Measurements from ENCODE around the gene MAGT1. TPM values are rescaled to one million over a fixed set of nuclear protein-coding genes. Genes with fewer than 3 reads are reported as not detected.
"Not testable (repeated sequence)": the region's sequence is repeated elsewhere in the genome, so short reads cannot be mapped to it uniquely, and the experiment has no call there.

MAGT1 gene
- total and polyA plus RNA-seq, 2 donors (not counting 1 experiment from before 2014, with no cell fraction given): 7.4 to 30.0 TPM

GRCh38 chrX:77893713-77894112 lies 1.5 kb downstream of the MAGT1 start:
- no peaks in the 10 kb centered on the region for H3K27me3 ChIP-seq (replicated peaks in 1 of 4; ENCODE audit: control extremely low read depth in 1 of 4, control insufficient read depth in 3 of 4, insufficient read depth in 4 of 4, low read length in 3 of 4)
- ATAC-seq (ENCODE audit: low read depth) (no peak), DNase-seq (no peak)
- POLR2A ChIA-PET: no interaction called here
- Mint-ChIP-seq H3K4me1 (peaks cover 28% of the 10 kb centered on the region), H3K9me3 (ENCODE audit: insufficient read depth) (no peaks in the 10 kb centered on the region), H3K27me3 (no peaks in the 10 kb centered on the region), H3K27ac (no peak overlapping the region), H3K4me3 (peak overlapping the region; percentile 96)
- 67% methylated on average over 1 of the region's 10 CpGs for WGBS (ENCODE audit: insufficient coverage)
- intact Hi-C loops (cut with micrococcal nuclease): no loop called here
- H4K20me1 ChIP-seq (ENCODE audit: control insufficient read depth, insufficient read depth, low read length, poor library complexity, severe bottlenecking): no peaks in the 10 kb centered on the region
- TF ChIP-seq EZH2 (IDR thresholded peaks at IDR 0.05; ENCODE audit: borderline replicate concordance, insufficient read depth, low read depth, low read length, poor library complexity, severe bottlenecking): no peak
- TF ChIP-seq, protein P1, sequence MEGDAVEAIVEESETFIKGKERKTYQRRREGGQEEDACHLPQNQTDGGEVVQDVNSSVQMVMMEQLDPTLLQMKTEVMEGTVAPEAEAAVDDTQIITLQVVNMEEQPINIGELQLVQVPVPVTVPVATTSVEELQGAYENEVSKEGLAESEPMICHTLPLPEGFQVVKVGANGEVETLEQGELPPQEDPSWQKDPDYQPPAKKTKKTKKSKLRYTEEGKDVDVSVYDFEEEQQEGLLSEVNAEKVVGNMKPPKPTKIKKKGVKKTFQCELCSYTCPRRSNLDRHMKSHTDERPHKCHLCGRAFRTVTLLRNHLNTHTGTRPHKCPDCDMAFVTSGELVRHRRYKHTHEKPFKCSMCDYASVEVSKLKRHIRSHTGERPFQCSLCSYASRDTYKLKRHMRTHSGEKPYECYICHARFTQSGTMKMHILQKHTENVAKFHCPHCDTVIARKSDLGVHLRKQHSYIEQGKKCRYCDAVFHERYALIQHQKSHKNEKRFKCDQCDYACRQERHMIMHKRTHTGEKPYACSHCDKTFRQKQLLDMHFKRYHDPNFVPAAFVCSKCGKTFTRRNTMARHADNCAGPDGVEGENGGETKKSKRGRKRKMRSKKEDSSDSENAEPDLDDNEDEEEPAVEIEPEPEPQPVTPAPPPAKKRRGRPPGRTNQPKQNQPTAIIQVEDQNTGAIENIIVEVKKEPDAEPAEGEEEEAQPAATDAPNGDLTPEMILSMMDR (IDR thresholded peaks at IDR 0.05): no peak
- peaks cover 4 to 10% of the 10 kb centered on the region in 2 donors for H3K4me1 ChIP-seq (ENCODE audit: control insufficient read depth in 2 of 2, insufficient read depth in 2 of 2, low read length in 2 of 2)
- H3K9me3 ChIP-seq (ENCODE audit: control extremely low read depth in 1 of 3, control insufficient read depth in 2 of 3, insufficient read depth in 1 of 3, low read length in 2 of 3): peaks cover 0 to 3% (median 0%) of the 10 kb centered on the region in 3 donors
- peak overlapping the region; percentile 84 to 98 for H3K27ac ChIP-seq (ENCODE audit: low read length in 2 of 2)
- H2AFZ ChIP-seq (ENCODE audit: insufficient read depth, low read depth, low read length, poor library complexity, severe bottlenecking): no peak overlapping the region
- peaks cover 0 to 2% of the 10 kb centered on the region in 2 experiments for H3K36me3 ChIP-seq (replicated peaks in 1 of 2; ENCODE audit: control extremely low read depth in 1 of 2, control insufficient read depth in 1 of 2, extremely low read depth in 1 of 2, insufficient read depth in 2 of 2, low read length in 1 of 2)
- peak overlapping the region in 2 of 5 experiments; percentile 92 to 94 for H3K4me3 ChIP-seq (ENCODE audit: control extremely low read depth in 1 of 5, extremely low read depth in 1 of 5, insufficient read depth in 1 of 5, low read depth in 2 of 5, low read length in 4 of 5)
- peak overlapping the region; percentile 68 for H3K4me2 ChIP-seq (replicated peaks; ENCODE audit: low read depth, low read length, poor library complexity, severe bottlenecking)
- CTCF ChIA-PET: no interaction called here
- peaks cover 48% of the 10 kb centered on the region for H3K79me2 ChIP-seq (ENCODE audit: control insufficient read depth, insufficient read depth, low read length)
- no peak overlapping the region for H3K9ac ChIP-seq (ENCODE audit: low read length)

- POLR2A ChIA-PET: no interaction called here
- no peak overlapping the region for H3K9ac ChIP-seq (ENCODE audit: low read length)
- Mint-ChIP-seq H3K9me3 (ENCODE audit: insufficient read depth) (no peaks in the 10 kb centered on the region), H3K27ac (no peak overlapping the region), H3K27me3 (no peaks in the 10 kb centered on the region), H3K4me1 (peaks cover 28% of the 10 kb centered on the region), H3K4me3 (peak overlapping the region; percentile 45)
- no peaks in the 10 kb centered on the region for H3K9me3 ChIP-seq (ENCODE audit: control extremely low read depth in 1 of 3, control insufficient read depth in 2 of 3, insufficient read depth in 1 of 3, low read length in 2 of 3)
- no CpG with 5 or more reads among the region's 2 CpGs for WGBS (ENCODE audit: insufficient coverage)
- H3K79me2 ChIP-seq (ENCODE audit: control insufficient read depth, insufficient read depth, low read length): peaks cover 55% of the 10 kb centered on the region
- intact Hi-C loops (cut with micrococcal nuclease): no loop called here
- H3K4me3 ChIP-seq (ENCODE audit: control extremely low read depth in 1 of 5, extremely low read depth in 1 of 5, insufficient read depth in 1 of 5, low read depth in 2 of 5, low read length in 4 of 5): no peak overlapping the region
- ATAC-seq (ENCODE audit: low read depth) (no peak), DNase-seq (no peak)
- H2AFZ ChIP-seq (ENCODE audit: insufficient read depth, low read depth, low read length, poor library complexity, severe bottlenecking): no peak overlapping the region
- CTCF ChIA-PET: no interaction called here
- H3K4me2 ChIP-seq (replicated peaks; ENCODE audit: low read depth, low read length, poor library complexity, severe bottlenecking): no peak overlapping the region
- H4K20me1 ChIP-seq (ENCODE audit: control insufficient read depth, insufficient read depth, low read length, poor library complexity, severe bottlenecking): no peaks in the 10 kb centered on the region
- no peak for TF ChIP-seq EZH2 (IDR thresholded peaks at IDR 0.05; ENCODE audit: borderline replicate concordance, insufficient read depth, low read depth, low read length, poor library complexity, severe bottlenecking)
- TF ChIP-seq, protein P1 (IDR thresholded peaks at IDR 0.05): no peak
- peaks cover 0 to 2% of the 10 kb centered on the region in 2 experiments for H3K36me3 ChIP-seq (replicated peaks in 1 of 2; ENCODE audit: control extremely low read depth in 1 of 2, control insufficient read depth in 1 of 2, extremely low read depth in 1 of 2, insufficient read depth in 2 of 2, low read length in 1 of 2)
- peaks cover 4 to 9% of the 10 kb centered on the region in 2 donors for H3K4me1 ChIP-seq (ENCODE audit: control insufficient read depth in 2 of 2, insufficient read depth in 2 of 2, low read length in 2 of 2)
- no peak overlapping the region for H3K27ac ChIP-seq (ENCODE audit: low read length in 2 of 2)
- H3K27me3 ChIP-seq (replicated peaks in 1 of 4; ENCODE audit: control extremely low read depth in 1 of 4, control insufficient read depth in 3 of 4, insufficient read depth in 4 of 4, low read length in 3 of 4): no peaks in the 10 kb centered on the region
These were observed 2.3 kb downstream of the MAGT1 start for GRCh38 chrX:77892887-77893286.

DNA sequence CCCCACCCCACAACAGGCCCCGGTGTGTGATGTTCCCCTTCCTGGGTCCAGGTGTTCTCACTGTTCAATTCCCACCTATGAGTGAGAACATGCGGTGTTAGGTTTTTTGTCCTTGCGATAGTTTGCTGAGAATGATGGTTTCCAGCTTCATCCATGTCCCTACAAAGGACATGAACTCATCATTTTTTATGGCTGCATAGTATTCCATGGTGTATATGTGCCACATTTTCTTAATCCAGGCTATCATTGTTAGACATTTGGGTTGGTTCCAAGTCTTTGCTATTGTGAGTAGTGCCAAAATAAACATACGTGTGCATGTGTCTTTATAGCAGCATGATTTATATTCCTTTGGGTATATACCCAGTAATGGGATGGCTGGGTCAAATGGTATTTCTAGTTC lies 13.8 kb downstream of the MAGT1 start:
- H3K27ac Mint-ChIP-seq; intact Hi-C loops (cut with micrococcal nuclease); H3K4me1 ChIP-seq (ENCODE audit: control insufficient read depth in 2 of 2, insufficient read depth in 2 of 2, low read length in 2 of 2); H3K27me3 ChIP-seq (replicated peaks in 1 of 4; ENCODE audit: control extremely low read depth in 1 of 4, control insufficient read depth in 3 of 4, insufficient read depth in 4 of 4, low read length in 3 of 4); H3K4me3 ChIP-seq (ENCODE audit: control extremely low read depth in 1 of 5, extremely low read depth in 1 of 5, insufficient read depth in 1 of 5, low read depth in 2 of 5, low read length in 4 of 5); H3K36me3 ChIP-seq (replicated peaks in 1 of 2; ENCODE audit: control extremely low read depth in 1 of 2, control insufficient read depth in 1 of 2, extremely low read depth in 1 of 2, insufficient read depth in 2 of 2, low read length in 1 of 2); H3K4me2 ChIP-seq (replicated peaks; ENCODE audit: low read depth, low read length, poor library complexity, severe bottlenecking); H4K20me1 ChIP-seq (ENCODE audit: control insufficient read depth, insufficient read depth, low read length, poor library complexity, severe bottlenecking); H3K4me1 Mint-ChIP-seq; ATAC-seq (ENCODE audit: low read depth); H3K9me3 ChIP-seq (ENCODE audit: control extremely low read depth in 1 of 3, control insufficient read depth in 2 of 3, insufficient read depth in 1 of 3, low read length in 2 of 3); H3K27me3 Mint-ChIP-seq; H2AFZ ChIP-seq (ENCODE audit: insufficient read depth, low read depth, low read length, poor library complexity, severe bottlenecking); DNase-seq; POLR2A ChIA-PET; H3K9me3 Mint-ChIP-seq (ENCODE audit: insufficient read depth); H3K9ac ChIP-seq (ENCODE audit: low read length); H3K4me3 Mint-ChIP-seq; CTCF ChIA-PET; H3K27ac ChIP-seq (ENCODE audit: low read length in 2 of 2): not testable (repeated sequence)
- H3K79me2 ChIP-seq (ENCODE audit: control insufficient read depth, insufficient read depth, low read length): peaks cover 16% of the 10 kb centered on the region
- WGBS (ENCODE audit: insufficient coverage): no CpG with 5 or more reads among the region's 4 CpGs
